GM21717 (cell line): ENCODE results near the gene SFTPD.

Experiments
- ATAC-seq: cut with Tn5 transposase; IDR thresholded peaks from one replicate; pipeline ENCODE4 v1.9.1; 2021; ENCODE audit warnings: mild to moderate bottlenecking, moderate library complexity; ENCODE audit not compliant: unreplicated experiment

SFTPD gene

DNA sequence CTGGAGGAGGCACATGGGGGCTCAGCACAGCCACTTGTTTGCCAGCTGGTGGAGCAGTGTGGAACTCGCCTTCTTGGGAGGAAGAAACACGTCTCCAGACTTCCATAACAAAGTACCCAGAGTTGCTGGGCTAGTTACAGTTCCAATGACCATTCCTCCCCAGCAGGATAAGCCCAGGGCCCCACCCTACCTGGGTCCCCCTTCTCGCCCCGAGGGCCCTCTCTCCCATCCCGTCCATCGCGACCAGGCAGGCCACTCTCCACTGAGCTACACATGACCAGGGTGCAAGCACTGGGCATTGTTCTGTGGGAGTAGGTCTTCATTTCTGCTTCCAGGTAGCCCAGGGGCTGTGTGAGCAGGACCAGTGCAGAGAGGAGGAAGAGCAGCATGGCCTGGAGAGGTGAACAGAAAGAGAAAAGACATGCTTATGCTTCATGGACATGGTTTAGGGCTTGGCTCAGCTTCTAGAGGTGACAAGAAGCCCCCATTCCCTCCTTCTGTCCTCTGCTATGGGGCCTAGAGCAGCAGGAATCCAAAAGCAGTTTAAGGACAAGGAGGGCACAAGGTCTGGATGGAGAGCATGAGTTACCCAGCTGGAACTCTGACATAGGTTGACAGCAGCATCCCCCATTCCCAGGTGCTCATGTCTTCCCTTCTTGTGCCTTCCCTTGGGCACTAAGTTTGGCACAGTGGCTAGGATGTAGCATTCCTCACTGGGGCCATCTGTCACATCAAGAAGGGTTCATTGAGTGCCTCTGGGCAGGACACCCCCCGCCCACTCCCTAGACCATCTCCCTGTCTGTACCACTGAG, 2.4 kb downstream of the SFTPD start:
- no peak for ATAC-seq

GRCh38 chr10:79944428-79945395, 4.2 kb downstream of the SFTPD start:
- ATAC-seq = no peak

DNA sequence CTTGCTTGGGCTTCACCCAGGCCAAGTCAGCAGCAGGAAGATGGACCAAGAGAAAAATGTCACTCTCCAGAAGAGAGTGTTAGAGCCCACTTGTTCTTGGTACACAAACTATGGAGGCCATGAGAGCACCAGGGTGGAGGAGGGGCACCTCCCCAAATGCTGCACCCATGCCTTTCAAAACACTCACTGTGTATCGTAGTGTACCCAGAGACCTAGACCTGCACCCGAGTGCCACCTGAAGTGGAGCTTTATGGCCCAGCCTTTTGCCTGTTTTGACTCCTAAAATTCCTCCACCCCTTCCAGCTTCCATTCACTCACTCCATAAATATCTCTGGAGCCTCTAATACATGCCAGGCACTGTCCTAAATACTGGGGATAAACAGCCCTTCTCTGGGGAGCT, 5.0 kb downstream of the SFTPD start:
- ATAC-seq = no peak

- no peak for ATAC-seq
Observed at GRCh38 chr10:79942261-79943185, 6.4 kb downstream of the SFTPD start.

- no peak for ATAC-seq
Observed at GRCh38 chr10:79941585-79942210, 7.2 kb downstream of the SFTPD start.

DNA sequence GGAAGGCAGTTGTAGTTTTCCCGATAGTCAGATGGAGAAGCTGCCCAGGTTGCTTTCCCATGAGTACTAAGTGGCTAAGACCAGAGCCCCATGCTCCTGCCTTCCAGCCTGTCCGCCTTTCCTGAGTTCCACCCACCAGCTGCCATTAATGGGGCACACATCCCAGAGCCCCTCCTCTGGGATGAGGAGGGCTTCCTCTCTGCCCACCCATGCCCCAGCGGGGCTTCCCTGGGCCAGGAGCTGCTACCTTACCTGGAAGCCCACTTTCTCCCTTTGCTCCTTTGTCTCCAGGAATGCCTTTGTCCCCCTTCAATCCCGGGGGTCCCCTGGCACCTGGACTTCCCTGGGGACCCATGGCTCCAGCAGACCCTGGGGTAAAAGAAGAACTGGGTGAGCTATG, 7.8 kb downstream of the SFTPD start:
- no peak for ATAC-seq

DNA sequence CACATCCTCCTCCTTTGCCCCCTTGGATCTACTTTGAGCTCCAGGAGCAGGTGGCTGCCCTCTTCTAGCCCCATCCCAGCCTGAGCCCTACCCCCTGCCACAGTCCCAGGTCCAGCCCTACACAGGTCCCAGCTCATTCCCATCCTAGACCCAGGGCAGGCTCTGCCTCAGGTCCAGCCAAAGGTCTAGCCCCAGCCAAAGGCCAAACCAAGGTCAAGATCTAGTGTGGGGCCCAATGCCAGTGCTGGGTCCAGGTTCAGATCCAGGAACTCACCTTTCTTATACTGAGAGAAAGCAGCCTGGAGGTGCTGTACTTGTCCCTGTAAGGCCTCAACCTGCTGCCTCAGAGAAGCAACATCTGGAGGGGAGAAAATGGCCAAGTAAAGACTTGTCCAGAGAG, 8.5 kb downstream of the SFTPD start:
- ATAC-seq = no peak

DNA sequence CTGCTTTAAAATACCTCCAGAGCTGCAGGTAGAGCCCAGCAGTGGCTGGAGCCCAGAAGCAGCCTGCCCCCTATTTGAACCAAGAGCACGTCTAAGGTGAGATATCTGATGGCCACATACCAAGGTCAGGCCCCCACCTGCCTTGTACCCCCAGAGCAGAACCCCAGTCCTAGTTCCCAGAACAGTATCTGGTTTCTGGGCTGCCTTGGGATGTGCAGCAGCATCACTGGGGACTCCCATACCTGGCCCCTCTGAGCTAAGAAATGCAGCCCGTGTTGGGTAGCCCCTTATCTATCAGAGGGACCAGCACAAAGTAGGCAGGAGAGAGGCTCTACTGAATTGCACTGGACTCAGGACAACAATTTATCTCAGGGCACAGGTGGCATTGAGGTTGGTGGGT, 8.9 kb downstream of the SFTPD start:
- ATAC-seq = no peak

GRCh38 chr10:79938728-79939406, 10.0 kb downstream of the SFTPD start:
- no peak for ATAC-seq

DNA sequence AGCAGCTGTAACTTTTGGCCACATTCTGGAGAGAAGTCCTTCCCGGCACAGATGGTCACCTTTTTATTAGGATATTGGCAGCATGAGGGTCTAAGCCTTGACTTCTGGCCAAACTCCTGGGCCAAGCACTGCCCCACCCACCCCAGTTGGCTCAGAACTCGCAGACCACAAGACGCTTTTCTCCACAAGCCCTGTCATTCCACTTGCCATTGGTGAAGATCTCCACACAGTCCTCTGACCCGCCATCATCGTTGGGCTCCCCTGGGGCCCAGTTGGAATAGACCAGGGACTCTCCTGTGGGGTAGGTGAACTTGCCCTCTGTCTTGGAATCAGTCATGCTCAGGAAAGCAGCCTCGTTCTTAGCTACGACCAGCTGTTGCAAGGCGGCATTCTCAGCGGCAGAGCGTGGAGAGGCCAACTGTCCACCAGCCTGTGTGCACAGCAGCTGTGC, 11.2 kb downstream of the SFTPD start:
- no peak for ATAC-seq

- ATAC-seq = no peak
Observed at GRCh38 chr10:79936625-79937615, 12.0 kb downstream of the SFTPD start.

DNA sequence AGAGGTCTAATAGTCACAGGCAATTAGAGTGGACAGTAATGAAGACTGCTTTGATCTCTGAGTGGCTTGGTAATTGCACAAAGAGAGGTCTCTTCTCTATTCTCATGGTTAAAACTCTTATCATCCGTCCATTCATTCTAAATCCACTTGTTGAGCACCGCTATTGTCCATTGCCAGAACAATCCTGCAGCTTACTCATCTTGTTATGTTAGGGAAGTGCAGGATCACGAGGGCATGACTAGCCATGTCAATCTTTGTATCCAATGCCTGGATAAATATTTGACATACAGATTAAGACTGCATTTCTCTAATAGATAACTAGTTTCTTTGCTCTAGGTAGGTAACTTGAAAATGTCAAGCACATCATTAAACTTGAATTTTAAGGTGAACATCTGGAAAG, 14.9 kb downstream of the SFTPD start:
- no peak for ATAC-seq

DNA sequence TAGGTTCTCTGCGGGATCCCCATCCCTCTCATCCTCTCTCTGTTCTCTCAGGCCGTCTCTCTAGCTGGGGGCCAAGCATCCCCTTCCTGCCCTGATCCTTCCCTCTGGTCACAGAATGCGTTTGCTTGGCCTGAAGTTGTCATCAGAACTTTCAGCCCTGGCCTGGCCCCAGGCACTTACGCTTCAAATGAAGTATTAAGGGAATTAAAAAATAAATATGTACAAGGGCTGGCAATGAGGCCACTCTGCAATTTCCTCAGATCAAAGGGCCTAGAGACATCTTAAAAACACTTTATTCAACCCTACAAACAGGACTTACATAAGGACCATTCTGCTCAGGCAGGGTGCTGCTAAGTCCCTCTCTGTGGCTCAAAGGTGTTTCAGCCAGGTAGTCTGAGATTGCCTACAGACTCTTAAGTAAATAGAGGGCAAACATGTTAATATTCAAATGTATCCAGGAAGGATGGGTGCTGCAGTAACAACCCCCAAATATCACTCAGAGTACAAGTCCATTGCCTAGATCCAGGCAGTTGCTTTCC, 16.0 kb downstream of the SFTPD start:
- ATAC-seq = no peak

DNA sequence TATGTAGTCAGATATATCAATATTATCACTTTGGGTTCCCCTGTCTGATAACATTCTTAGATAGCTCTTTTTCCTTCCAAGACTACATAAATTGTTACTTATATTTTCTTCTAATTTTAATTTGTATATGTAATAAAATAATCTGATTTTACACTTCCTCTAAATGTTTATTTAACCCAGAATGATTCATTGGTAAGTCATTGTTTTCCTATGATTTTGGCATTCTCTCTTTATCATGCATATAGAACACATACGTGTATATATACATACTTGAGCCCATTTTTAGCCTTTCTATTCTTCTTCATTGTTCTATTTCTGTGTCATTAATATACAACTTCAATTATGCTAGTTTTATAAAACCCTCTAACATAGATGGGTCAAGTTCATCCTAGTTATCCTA, 16.6 kb downstream of the SFTPD start:
- no peak for ATAC-seq

- ATAC-seq = no peak
Observed at GRCh38 chr10:79930751-79931150, 18.2 kb downstream of the SFTPD start.

GRCh38 chr10:79930267-79930666, 18.6 kb downstream of the SFTPD start:
- ATAC-seq = no peak

DNA sequence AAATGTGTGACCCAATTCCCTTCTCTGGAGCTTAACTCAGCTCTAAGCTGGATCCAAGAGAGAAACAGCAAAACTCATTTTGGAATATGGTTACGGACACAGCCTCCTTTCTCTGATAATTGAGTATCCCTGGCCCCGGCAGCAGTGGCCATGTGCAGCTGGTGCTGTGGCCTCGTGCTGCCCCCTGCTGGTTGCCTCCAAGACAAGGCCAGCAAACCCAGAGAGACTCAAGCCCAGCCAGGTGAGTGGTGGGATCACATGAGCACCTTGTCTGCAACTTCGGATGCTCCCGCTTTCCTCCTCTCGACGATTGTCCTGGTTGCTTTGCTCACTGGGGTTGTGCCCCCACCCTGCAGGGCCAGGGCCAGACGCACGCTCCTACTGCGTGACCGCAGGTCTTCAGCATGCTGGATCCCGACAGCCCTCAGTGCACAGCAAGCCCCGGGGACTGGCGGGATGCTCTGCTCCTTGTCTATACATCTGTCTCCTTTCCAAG, 19.4 kb downstream of the SFTPD start:
- no peak for ATAC-seq

- no peak for ATAC-seq
Observed at GRCh38 chr10:79928028-79928583, 20.8 kb downstream of the SFTPD start.
